OCI-LY1 (cell line): ENCODE measurements around the gene MYO18A.

Source experiments
- CTCF ChIP-seq: fragments of 200-600 bp; sonication (generic), shearing (Covaris generic); IDR thresholded peaks from 2 replicates; pipeline ENCODE4 v1.5.1; 2017; ENCODE audit warnings: mild to moderate bottlenecking, antibody characterized with exemption, low read length, moderate library complexity, mixed read lengths
- EZH2 ChIP-seq: fragments of 200-600 bp; sonication (generic), shearing (Covaris generic); IDR thresholded peaks from 2 replicates; pipeline ENCODE4 v1.8.0; 2017; ENCODE audit warnings: borderline replicate concordance, mixed run types, mild to moderate bottlenecking, antibody characterized with exemption, low read length, moderate library complexity, mixed read lengths

DNA sequence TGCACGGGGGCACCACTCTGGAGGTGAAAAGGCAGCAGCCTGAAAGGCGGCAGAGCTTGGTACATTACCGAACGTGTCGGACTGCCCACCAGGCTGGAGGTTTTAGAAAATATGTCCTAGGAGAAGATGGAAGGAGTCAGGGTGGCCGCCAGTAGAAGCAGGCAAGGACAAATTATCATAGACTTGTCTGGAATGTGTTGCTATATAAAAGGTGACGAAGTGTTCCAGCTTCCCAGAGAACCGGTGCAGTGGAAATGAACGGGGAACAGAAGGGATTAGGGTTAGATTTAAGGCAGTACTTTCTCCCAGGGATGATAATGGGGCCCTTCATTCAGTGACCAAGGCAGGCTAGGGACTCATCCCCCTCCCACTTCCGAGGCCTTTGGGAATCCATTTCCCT lies 109.9 kb downstream of the MYO18A start:
- TF ChIP-seq CTCF (no peak), EZH2 (no peak)
